ENCODE data around the gene NUAK1.

DNA sequence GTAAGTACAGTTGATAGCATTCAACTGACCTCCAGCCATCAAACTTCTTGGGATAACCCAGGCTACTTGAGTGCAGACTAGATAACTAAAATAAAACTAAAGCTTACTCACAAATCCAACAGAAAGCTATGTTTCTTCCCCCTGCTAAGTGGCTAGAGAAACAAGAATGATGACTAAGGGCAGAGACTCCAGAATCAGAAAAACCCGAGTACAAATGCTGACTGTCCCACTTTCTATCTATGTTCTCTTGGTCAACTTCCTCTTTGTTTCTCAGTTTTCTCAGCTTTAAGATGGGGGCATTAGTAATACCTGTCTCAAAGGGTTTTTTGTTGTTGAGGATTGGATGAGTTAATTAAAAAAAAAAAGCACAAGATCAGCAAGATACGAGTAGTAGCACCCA, 6.1 kb upstream of the NUAK1 start:
- TF ChIP-seq ZNF70 (CRISPR knock-in tag; IDR thresholded peaks at IDR 0.05) (no peak), CSDC2 (CRISPR knock-in tag; IDR thresholded peaks at IDR 0.05) (no peak), GLIS3 (CRISPR knock-in tag; IDR thresholded peaks at IDR 0.05) (no peak), BACH2 (CRISPR knock-in tag; IDR thresholded peaks at IDR 0.05; ENCODE audit: borderline replicate concordance) (no peak), ZFP3 (CRISPR knock-in tag; IDR thresholded peaks at IDR 0.05) (no peak), ARNTL (CRISPR knock-in tag; IDR thresholded peaks at IDR 0.05; ENCODE audit: borderline replicate concordance, low read depth) (no peak), OSR1 (CRISPR knock-in tag; IDR thresholded peaks at IDR 0.05) (no peak), RARB (CRISPR knock-in tag; IDR thresholded peaks at IDR 0.05) (no peak), ZNF565 (CRISPR knock-in tag; conservative IDR thresholded peaks at IDR 0.05; ENCODE audit: low read depth) (no peak), ZFP30 (CRISPR knock-in tag; IDR thresholded peaks at IDR 0.05) (no peak), ISL1 (CRISPR knock-in tag; IDR thresholded peaks at IDR 0.05) (no peak)
- TF ChIP-seq, protein P1, sequence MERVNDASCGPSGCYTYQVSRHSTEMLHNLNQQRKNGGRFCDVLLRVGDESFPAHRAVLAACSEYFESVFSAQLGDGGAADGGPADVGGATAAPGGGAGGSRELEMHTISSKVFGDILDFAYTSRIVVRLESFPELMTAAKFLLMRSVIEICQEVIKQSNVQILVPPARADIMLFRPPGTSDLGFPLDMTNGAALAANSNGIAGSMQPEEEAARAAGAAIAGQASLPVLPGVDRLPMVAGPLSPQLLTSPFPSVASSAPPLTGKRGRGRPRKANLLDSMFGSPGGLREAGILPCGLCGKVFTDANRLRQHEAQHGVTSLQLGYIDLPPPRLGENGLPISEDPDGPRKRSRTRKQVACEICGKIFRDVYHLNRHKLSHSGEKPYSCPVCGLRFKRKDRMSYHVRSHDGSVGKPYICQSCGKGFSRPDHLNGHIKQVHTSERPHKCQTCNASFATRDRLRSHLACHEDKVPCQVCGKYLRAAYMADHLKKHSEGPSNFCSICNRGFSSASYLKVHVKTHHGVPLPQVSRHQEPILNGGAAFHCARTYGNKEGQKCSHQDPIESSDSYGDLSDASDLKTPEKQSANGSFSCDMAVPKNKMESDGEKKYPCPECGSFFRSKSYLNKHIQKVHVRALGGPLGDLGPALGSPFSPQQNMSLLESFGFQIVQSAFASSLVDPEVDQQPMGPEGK (CRISPR knock-in tag; IDR thresholded peaks at IDR 0.05; ENCODE audit: borderline replicate concordance): no peak
- TF ChIP-seq, protein P2, sequence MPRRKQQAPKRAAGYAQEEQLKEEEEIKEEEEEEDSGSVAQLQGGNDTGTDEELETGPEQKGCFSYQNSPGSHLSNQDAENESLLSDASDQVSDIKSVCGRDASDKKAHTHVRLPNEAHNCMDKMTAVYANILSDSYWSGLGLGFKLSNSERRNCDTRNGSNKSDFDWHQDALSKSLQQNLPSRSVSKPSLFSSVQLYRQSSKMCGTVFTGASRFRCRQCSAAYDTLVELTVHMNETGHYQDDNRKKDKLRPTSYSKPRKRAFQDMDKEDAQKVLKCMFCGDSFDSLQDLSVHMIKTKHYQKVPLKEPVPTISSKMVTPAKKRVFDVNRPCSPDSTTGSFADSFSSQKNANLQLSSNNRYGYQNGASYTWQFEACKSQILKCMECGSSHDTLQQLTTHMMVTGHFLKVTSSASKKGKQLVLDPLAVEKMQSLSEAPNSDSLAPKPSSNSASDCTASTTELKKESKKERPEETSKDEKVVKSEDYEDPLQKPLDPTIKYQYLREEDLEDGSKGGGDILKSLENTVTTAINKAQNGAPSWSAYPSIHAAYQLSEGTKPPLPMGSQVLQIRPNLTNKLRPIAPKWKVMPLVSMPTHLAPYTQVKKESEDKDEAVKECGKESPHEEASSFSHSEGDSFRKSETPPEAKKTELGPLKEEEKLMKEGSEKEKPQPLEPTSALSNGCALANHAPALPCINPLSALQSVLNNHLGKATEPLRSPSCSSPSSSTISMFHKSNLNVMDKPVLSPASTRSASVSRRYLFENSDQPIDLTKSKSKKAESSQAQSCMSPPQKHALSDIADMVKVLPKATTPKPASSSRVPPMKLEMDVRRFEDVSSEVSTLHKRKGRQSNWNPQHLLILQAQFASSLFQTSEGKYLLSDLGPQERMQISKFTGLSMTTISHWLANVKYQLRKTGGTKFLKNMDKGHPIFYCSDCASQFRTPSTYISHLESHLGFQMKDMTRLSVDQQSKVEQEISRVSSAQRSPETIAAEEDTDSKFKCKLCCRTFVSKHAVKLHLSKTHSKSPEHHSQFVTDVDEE (CRISPR knock-in tag; IDR thresholded peaks at IDR 0.05): no peak

All from SK-N-SH treated with all-trans-retinoic acid at 6 μM for 48 hours (cell line).